PFSK-1 (cell line): ENCODE measurements around the gene NTM.

Experiments
- POLR2AphosphoS5 ChIP-seq: IDR thresholded peaks from 2 replicates; pipeline ENCODE4 v1.6.1; 2012; ENCODE audit warnings: low read depth, mild to moderate bottlenecking, control low read depth, low read length, moderate library complexity
- REST ChIP-seq, 2 experiments: IDR thresholded peaks; 2 replicates each; pipeline versions ENCODE4 v1.6.1 to v1.8.0; 2011 to 2012; ENCODE audit warnings: low read depth in 2 of 2, low read length in 2 of 2, control low read depth in 1 of 2, inconsistent platforms in 1 of 2, mild to moderate bottlenecking in 1 of 2, moderate library complexity in 1 of 2; ENCODE audit not compliant: insufficient read depth in 1 of 2
- TAF1 ChIP-seq: IDR thresholded peaks from 2 replicates; pipeline ENCODE4 v1.6.1; 2012; ENCODE audit warnings: low read length, control low read depth, borderline replicate concordance; ENCODE audit not compliant: insufficient read depth

DNA sequence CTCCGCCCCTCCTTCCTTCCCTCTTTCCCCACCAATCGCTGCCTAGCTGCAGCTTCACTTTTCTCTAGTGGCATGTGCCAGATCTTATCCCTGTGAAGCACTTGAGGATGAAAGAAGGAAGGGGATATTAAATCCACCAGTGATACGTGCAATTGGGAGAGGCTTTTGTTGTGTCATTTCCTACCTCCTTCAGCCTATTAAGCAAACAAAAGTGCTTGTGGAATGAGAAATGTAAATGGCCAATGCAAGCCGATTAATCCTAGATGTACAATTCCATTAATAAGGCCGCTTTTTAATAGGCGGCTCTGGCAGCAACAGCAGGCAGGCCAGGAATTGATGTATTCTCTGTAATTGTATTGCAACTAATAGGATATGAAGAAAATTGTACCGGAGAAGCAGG is 23.3 kb downstream of the NTM start:
- TF ChIP-seq POLR2AphosphoS5: no peak
- no peak for TF ChIP-seq TAF1
- TF ChIP-seq REST (IDR thresholded peaks at IDR 0.05; ENCODE audit: insufficient read depth in 1 of 2, low read depth in 2 of 2, low read length in 2 of 2): no peak
